GM06990 (cell line): ENCODE results near the gene UBE2J1.

ENCODE experiments used
- DNase-seq: peaks from one replicate; pipeline ENCODE4 v3.0.0-alpha.2; 2011; ENCODE audit not compliant: insufficient read length; ENCODE audit errors: extremely low read depth
- H3K27me3 ChIP-seq: replicated peaks from 2 replicates; pipeline ENCODE4 v1.6.0; 2011; ENCODE audit warnings: low read length; ENCODE audit not compliant: control insufficient read depth, insufficient read depth
- H3K36me3 ChIP-seq: 2 replicates; pipeline ENCODE4 v1.5.1; 2011; ENCODE audit warnings: low read length; ENCODE audit not compliant: control insufficient read depth, insufficient read depth
- H3K4me3 ChIP-seq: replicated peaks from 2 replicates; pipeline ENCODE4 v1.5.1; 2011; ENCODE audit warnings: low read depth, mild to moderate bottlenecking, control low read depth, low read length
- CTCF ChIP-seq: IDR thresholded peaks from 2 replicates; pipeline ENCODE4 v1.5.1; 2011; ENCODE audit warnings: low read length, control low read depth, mild to moderate bottlenecking, inconsistent platforms; ENCODE audit not compliant: insufficient read depth, poor library complexity, severe bottlenecking

UBE2J1 gene

DNA sequence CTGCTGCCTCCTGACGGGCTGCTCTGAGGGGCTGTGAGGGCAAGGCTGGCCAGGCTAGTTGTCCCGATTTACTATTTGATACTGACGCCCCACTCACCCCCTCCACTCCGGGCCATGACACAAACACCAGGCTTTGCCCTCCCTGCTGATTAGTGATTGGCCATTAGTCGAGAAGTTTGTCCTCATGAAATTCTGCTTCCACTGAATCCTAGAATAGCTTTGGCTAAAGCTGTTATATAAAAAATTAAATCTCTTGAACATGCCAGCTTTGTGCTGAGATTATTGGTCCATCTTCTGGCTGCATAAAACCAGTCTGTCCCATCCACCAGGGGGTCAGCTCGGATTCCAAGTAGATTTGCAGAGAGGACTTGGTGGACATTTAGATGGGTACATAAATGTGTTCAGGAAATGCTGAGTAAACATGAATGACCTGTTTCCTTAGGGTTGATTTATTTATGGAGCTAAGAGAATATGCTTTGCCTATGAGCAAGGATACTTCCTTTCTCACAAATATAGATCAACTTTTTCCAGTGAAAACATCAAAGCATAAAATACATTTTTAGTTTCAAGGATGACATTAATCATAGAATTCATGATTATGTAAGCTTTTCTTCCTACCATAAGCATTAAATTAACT, 37.2 kb downstream of the UBE2J1 start, which contains the start of gene GABRR2:
GABRR2 (minus strand) TSS at position 51 of the 637 bp plus-strand sequence. CDS start 134 bp downstream, outside the sequence.
- Histone ChIP-seq H3K4me3 (no peak within 1 kb of the TSS), H3K27me3 (no peaks in the 10 kb centered on the region), H3K36me3 (no peaks in the 10 kb centered on the region; the same call in 1 of the 2 replicates)
- DNase-seq: no peak
- TF ChIP-seq CTCF: no peak

DNA sequence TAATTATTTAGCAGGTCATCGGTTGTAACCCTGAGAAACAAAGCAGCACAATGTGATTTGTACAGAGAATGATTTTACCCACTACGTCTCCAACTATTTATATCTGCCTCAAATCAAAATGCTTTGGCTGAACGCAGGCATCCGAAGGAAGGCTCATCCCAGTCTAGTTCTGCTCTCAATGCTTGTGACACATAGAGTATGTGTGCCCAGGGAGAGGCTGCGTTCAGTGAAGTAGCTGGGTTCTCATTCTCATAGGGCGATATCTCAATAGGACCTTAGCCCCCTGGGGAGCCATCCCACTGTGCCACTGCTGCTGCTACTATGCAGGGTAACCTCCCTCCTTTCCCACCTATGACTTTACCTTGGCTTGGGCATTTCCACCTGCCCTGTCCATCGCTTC, 37.8 kb downstream of the UBE2J1 start:
- DNase-seq: no peak
- no peak for TF ChIP-seq CTCF

GRCh38 chr6:89313006-89313405, 39.5 kb downstream of the UBE2J1 start:
- DNase-seq: no peak
- TF ChIP-seq CTCF: no peak
- Histone ChIP-seq H3K27me3 (no peaks in the 10 kb centered on the region), H3K36me3 (no peaks in the 10 kb centered on the region; the same call in 1 of the 2 replicates), H3K4me3 (no peak overlapping the region)

More for the DNA sequence above, 37.8 kb downstream of the UBE2J1 start:
- H3K36me3 ChIP-seq: no peaks in the 10 kb centered on the region; the same call in 1 of the 2 replicates
- H3K27me3 ChIP-seq: no peaks in the 10 kb centered on the region
- no peak overlapping the region for H3K4me3 ChIP-seq

DNA sequence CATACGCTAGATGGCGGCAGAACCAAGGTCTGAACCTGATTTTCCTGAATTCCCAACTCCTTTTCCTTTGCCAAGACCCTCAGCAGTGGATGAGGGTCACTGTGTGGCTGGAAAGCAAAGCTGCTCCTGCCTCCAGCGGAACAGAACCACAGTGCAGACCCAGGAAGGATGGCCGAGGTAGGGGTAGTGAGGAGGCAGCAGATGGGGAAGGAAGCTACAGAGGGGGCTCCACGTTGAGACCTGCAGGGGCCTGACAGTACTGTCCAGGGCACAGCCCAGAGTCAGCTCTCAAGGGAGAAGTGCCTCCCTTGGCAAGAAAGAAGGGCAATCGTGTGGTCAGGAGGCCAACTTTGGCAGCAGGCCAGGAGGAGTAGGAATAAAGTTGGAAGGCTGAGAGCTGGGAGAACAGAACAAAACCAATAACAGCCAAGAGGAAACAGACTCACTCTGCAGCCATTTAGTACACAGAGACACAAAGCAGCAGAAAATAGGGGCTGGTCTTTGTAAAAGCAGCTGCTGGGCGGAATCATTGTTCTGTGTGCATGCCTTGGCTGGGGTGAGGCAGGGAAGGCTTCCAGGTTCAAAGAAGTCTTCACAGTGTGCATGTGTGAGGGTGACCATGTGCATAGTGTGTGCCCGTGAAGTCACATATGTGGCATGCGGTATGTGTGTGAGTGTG, 40.5 kb downstream of the UBE2J1 start:
- no peak for TF ChIP-seq CTCF
- Histone ChIP-seq H3K4me3 (no peak overlapping the region), H3K27me3 (no peaks in the 10 kb centered on the region), H3K36me3 (no peaks in the 10 kb centered on the region; the same call in 1 of the 2 replicates)
- no peak for DNase-seq

DNA sequence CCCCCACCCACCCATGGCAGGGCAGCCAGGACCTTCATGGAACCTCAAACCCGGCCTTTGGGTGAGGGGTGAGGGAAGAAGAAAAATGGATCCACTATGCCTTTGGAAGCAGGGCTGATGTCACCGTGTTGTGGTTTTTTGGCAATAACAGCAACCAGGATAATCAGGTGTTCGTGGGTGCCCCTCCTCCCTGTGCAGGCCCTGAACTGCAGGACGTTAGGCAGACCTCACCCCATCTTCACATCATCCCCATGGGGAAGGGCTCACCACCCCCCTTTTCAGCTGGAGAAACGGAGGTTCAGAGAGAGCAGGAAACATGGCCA, 41.0 kb downstream of the UBE2J1 start:
- H3K27me3 ChIP-seq: no peaks in the 10 kb centered on the region
- H3K36me3 ChIP-seq: no peaks in the 10 kb centered on the region
- no peak for TF ChIP-seq CTCF
- no peak for DNase-seq
- no peak overlapping the region for H3K4me3 ChIP-seq

GRCh38 chr6:89310929-89311328, 41.6 kb downstream of the UBE2J1 start:
- DNase-seq: no peak
- Histone ChIP-seq H3K27me3 (no peaks in the 10 kb centered on the region), H3K36me3 (no peaks in the 10 kb centered on the region), H3K4me3 (no peak overlapping the region)
- TF ChIP-seq CTCF: no peak
